Embryonic facial prominence (tissue), 1 donor: Measurements from ENCODE around the gene DYTN.
A peak's percentile ranks its signal among the peaks of the same experiment; 100 is the strongest.
"Not testable (repeated sequence)": the region's sequence is repeated elsewhere in the genome, so short reads cannot be mapped to it uniquely, and the experiment has no call there.

ENCODE experiments used
- DNase-seq: peaks from one replicate; pipeline ENCODE4 v3.0.0-alpha.2; 2016; ENCODE audit errors: extremely low spot score

Gene DYTN, protein sequence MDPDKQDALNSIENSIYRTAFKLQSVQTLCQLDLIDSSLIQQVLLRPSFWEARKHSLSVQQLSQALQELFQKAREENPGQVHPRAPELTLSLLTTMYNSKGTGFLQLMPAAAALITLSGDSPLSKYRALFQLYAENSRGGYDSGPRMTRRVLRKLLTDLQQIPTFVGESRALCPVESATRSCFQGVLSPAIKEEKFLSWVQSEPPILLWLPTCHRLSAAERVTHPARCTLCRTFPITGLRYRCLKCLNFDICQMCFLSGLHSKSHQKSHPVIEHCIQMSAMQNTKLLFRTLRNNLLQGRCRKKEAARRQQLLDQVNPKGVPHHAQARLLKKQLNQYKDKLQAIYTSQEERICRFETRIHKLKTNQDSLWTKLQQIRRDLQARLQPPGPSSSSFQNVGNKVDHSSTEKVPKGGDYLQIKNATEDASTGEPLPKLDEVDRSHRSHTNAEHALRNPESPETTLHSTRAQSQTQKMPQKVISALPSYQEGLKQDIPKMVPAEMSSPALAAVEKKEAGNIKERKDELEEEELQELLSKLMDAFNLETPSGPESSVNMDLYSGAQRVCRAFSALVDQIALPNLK

DNA sequence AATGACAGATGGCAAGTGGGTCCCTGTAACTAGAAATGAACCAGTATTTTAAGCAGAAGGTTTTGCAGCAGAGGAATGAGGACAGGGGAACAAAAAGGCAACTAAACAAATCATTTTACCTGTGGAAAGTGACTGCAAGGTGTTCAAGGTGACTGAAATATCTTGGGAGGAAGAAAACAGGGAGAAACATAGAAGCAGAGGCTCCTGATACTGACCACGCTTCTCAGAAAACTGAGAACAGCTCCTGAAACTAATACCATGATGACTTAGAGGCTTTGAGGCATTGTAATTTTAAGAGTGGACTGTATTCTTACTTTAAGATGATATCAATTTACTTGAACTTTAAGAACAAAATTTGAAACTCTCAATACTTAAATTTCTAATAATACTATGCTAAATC is at the start of gene DYTN:
DYTN (minus strand) TSS at position 101 of the 400 bp plus-strand sequence. CDS start 117 bp downstream, outside the sequence.
- DNase-seq = no peak

DNA sequence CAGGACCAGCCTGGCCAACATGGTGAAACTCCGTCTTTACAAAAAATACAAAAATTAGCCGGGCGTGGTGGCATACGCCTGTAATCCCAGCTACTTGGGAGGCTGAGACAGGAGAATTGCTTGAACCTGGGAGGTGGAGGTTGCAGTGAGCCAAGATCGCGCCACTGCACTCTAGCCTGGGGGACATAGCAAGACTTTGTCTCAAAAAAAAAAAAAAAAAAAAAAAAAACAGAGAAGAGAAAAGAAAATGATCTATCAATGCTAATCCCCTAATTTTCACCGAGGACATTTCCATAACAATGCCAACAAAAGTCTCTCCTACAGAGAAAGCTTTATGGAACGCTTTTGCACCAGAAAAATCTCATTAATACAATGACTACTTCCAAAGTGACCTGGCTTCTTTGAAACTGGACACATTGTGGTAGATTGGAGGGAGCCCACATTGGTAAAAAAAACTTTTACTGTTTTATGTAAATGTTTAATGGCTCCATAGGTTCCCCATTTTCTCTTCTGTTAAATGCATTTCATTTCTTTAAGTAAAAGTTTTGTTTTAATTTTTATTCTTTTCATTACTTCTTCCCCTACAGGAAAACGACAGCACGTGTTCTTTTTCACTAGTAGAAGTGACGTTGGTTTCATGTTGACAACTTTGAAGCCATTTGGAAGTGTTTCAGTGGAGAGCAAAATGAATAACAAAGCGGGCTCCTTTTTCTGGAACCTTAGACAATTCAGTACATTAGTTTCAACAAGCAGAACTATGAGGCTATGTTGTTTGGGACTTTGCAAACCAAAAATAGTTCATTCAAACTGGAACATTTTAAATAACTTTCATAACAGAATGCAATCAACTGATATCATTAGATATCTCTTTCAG is 48.1 kb upstream of the DYTN start:
- DNase-seq = no peak

DNA sequence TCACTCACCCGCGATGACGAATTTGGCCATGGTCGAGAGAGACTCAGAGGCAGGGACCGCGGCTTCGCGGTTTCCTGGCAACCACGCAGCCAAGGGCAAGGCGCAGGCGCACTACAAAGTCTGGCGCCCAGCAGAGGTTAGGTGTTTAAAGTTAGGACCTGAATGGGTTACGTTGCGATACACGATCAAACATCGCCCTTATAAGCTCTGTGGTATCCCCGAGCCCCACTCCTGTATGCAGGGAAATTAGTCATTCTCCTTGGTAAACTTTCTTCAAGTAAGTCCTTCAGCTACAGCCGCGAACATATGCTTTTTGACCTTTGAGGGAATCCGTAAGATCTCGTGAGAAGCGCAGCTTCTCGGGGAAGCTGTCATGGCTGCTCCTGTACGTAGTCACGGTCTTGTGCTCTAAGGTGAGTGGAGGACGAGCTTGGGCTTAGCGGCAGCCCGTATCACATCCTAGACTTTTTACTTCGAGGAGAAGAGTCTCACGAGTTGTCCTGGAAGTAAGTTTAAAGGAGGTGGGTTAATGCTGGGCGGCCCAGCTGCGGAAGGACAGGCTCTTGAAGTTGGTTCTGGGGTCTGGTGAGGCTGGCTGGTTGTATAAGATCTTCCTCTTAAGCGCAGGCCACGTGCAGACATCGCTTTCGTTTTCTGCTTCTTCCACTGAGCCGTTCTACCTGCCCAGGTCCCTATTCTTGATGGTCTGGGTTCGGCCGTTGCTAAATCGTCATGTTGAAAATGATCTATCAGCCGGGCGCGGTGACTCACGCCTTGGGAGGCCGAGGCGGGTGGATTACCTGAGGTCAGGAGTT is 47.3 kb upstream of the DYTN start, which contains the start of the genes FASTKD2 and MDH1B:
FASTKD2 (plus strand) TSS at position 365 of the 815 bp plus-strand sequence. CDS start 1,088 bp downstream, outside the sequence.
MDH1B (minus strand) TSS at position 87 of the 815 bp plus-strand sequence; CDS start at position 30, 57 bp downstream.
- DNase-seq = peak; percentile 89

DNA sequence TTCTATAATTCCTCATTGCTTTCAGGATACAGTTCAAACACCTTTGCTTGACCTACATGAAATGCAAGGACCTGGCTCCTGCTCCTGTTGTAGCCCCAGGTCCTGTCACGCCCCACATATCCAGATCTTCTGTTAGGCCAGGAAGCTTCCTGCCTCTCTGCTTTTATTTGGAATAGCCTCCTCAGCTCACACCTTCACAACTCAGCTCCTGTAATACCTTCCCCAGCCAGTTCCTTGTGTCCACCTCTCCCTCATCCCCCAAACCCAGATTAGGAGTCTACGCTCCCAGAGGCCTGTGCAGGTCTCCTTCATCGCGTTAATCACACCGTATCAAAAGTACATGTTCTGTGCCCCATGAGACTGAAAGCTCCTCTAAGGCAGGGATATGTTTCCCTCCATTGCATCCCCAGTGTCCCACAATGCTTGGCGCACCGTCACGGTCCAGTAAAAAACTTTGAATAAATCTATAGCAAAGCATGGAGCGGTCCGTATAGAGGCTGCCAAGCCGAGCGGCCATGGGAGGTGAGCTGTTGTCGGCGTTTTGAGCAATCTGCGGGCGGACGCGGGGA is 46.6 kb upstream of the DYTN start:
- no peak for DNase-seq

DNA sequence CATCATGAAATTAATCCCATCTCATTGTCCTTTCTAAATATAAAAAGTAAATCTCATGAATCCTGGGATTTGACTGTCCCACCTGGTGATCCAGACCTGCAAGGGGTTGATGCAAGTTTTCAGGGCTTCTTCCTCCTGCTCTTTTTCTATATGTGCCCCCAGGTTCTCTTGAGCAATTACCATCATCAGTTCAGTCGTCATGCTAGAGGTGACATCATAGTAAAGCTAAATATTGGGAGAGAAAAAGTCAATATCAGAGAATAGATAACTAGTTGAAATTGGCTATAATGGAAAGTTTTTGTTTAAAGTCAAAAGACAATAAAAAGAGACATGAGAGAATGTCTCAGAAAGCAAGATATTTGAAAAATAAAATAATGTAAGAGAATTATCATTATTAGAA is 38.6 kb upstream of the DYTN start:
- no peak for DNase-seq

DNA sequence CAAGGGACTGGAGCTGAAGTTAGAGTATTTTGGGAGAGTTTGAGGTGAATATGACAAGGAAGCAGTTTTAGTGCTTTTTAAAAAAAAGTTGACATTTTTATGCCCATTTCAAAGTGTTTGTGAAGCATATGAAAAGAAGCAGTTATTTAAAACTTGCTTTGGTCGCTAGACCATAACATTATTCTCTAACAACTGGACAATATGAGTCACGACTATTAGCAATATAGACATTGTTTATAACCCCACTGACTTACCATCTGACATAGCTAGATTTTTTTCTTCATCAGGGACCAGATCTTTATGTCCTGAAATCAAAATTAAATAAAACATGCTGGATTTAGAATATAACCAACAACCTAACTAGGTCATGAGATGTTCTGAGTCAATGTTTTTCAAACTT is 22.6 kb upstream of the DYTN start:
- no peak for DNase-seq

DNA sequence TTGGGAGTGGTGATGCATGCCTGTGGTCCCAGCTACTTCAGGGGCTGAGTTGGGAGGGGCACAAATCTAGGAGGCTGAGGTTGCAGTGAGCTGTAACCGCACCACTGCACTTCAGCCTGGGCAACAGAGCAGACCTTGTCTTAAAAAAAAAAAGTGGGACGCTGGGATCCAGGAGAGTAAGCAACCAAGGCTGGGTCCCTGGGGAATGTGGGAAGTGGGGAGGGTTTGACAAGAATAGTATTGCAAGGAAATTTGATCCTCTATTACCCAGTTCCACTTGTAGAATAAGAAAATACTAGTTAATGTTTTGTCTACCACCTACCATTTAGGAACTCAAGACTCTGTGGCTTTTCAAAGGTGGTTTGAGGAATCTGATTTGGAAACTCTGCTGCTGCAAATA is 21.1 kb upstream of the DYTN start:
- no peak for DNase-seq

DNA sequence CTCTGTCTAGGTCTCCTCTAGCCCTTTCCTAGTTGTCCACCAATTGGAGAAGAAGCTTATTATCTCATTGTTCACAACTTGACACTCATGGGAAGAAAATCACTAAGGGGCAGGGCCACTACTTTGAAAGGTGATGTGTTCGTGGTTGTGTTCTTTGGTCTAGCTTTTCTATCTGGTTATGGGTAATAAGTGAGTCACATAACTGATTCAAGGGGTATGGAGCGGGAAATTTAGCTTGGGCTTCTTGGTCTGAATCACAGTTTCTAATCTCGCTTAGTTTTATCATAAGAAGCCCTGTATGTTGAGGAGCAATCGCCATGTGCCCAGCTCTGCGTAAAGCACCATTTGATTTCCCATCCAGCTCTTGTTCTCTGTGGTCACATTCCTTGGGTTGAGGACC is 18.7 kb upstream of the DYTN start:
- no peak for DNase-seq

DNA sequence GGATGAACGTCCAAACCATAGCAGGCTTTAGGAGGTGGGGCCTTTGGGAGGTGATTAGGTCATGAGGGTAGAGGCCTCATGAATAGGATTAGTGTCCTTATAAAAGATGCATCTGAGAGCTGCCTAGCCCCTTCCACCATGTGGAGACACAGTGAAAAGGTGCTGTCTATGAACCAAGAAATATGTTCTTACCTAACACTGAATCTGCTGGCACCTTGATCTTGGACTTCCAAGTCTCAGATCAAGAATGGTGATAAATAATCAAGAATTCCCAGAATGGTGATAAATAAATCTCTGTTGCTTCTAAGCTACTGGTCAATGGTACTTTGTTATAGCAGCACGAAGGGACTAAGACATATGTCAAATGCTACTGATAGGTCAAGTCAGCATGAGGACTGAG is 15.1 kb upstream of the DYTN start:
- no peak for DNase-seq

DNA sequence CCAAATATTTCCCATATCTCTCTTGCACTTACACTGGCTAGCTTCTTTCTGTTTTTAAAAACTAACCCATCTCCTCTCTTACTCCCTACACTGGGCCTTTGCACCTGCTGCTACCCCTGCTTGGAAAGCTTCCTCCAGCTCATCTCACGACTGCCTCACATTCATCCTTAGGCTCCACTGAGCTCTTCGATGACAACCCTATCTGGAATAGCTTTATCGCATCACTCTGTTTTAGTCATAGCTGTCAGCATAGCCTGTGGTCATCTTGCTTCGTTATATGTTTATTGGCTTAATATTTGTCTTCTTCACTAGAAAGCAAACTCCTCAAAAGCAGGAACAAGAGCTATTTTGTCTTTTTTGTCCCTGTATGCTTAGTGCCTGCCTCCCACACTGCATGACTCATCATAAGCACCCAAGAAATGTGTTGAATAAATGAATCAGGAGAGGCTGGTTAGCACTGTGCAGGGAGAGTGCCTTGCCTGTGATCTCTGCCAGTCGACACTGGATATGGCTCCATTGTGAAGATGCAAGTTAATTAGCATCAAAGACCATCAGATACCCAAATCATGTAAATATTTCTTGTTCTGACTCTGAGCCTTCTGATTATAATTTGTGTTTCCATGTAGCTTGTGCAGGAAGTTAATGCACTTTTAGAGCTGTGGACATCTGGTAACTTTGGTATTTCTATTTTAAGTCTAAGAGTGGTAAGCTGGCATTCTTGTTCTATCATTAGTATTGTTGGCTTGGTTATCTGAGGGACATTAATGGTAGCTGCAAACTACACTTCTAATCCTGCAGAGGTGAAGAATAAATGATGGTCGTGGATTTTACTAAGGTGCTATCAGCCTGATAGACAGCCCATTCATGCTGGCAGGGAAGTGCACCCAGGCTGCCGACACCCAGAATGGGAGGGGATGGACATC is 10.3 kb upstream of the DYTN start:
- no peak for DNase-seq

DNA sequence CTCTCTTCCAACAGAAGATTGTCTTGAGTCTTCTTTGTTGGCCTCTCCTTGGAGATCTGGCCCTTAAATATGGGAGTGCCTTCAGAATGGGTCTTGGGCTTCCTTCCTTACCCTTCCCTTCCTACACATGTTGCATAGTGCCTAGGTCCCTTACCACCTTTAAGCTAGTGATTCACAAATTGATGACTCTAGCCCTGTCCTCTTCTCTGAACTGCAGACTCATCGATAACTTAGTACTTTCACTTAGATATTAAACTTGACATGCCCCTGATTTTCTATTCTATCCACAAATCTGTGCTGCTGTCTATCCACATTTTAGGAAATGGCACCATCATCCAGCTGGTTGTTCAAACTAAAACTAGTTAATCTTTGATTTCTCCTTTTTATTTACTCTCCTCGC is 9.1 kb upstream of the DYTN start:
- no peak for DNase-seq

DNA sequence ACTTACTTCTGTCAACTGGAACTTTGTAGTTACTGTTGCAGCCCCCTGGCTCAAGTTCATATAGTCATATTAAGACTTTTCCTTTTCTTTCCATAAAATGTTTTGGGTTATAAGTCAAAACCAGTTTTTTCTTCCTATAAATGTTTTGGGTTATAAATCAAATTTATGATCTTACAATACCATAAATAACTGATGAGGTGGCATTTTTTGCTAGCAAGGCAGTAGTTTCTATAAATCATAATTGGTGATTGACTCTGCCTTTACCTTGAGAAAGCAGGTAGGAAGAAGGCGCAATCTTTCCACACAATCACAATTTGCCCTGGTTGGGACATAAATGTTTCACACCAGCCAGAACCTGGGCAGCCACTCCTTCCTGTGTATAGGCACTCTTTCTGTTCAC is 5.1 kb upstream of the DYTN start:
- DNase-seq = no peak

DNA sequence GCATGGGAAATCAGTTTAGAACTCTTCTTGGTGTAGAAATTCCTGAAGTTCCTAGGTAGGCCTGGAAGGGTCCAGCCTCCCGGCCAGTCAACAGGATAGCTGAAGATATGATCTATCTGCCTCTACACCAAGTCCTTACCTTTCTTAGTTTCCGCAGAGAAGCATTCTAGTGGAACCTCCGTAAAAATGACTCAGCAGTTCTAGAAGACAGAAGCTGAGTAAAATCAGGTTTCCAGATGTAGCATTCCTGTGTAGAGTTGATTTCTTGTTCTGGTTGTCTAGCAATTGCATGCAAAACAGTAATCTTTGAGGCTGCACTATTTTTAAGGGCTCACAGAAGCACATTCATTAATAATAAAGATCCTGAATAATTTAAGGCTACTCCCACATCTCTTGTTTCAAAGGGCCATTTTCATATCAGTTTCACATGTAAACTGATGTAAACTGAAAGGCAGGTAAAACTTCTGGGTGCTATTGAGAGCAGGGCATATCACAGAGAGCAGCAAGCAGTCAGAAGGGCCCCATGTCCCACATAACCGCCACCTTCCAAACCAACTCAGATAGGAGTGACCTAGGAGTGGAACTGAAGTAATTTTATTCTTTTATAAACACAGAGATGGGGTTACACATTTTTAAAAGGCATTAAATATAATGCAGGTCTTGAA is 3.2 kb upstream of the DYTN start:
- no peak for DNase-seq

DNA sequence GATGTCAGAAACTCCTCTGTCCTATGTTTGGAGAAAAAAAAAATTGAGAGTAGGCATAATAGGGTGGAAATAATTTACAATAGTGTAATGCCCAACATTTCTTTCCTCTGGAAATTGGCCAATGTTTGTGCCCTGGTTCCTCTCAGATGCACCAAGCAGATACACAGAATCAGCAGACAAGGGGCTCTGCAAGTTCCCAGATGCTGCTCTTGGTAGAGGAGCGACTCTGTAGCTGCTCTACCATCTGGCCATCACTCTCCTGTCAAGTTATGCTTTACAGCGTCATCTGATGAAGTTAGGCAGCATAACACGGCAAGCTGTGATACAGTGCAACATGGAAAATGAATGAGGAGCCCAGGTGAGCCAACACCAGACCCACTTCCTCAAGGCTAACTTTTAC is 1.6 kb downstream of the DYTN start:
- DNase-seq = no peak

DNA sequence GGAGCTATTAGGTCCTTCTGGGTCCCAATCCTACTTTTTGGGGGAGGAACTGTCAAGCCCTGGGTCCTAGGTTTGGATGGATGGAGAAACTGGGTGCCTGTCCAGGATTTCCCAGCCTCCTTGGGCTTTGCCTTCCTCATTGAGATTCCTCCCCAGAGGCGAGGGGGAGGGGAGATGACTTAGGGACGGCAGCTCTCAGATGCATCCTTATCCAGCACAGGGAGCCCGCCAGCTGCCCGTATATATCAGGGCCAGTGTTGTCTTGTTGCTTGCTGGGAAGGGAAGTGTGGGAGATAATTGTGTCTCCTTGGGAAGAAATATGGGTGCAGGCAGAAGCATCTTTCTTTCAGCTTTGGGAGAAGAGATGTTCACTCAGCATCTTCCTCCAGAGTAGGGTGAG is 3.0 kb downstream of the DYTN start:
- DNase-seq = not testable (repeated sequence)

DNA sequence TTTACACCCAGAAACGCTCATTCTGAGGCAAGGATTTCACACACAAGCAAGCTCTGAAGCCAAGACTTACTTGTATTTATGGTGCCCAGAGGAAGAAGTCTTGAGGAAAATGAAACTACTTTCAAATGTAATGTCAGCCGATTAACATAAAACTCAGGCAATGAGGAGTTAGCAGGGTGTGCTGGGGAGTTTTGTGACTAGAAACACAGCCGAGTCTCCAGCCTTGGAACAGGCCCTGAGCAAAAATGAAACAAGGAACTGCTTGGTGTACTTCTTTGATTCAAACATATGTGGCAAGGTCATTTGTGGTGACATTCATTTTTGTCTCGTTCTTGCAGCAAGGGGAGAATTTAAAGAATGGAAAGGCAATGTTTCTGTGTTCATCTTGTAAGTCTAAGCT is 4.5 kb downstream of the DYTN start:
- DNase-seq = no peak

DNA sequence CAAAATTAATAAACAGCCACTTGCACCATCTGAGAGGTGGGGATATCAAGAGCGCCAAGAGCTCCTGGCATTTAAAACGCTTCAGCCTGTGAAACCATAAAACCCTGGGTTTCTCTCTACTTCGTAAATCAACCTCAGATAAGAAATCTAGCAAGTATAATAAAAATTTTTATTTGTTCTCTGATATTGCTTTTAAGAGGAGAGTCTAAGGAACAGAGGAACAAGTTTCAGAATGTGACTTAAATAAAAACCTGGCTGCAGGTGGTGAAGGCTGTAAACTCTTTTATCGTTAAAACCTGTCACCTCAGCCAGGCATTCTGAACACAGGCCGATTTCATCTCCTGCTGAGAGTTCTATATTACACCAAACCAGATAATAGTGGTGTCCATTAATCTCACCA is 9.9 kb downstream of the DYTN start:
- DNase-seq = no peak

DNA sequence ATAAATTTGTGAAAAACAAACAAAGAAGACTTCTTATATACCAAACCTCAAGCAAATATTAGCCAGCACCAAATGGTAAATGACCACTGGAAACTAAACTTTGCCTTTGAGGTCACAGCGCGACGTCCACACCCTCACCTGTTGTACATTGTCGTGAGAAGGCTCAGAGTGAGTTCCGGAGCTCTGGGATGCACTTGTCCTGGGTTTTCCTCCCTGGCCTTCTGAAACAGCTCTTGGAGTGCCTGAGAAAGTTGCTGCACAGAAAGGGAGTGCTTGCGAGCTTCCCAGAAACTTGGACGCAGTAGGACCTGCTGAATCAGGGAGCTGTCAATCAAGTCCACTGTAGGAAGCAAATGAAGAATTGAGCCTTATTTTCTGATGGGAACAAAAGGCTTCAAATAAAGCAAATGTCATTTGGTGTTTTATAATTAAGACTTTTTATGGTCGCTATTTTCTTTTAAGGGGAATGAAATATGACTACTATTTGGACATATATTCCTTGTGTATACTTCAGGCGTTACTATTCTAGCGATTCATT is 11.0 kb downstream of the DYTN start:
- no peak for DNase-seq

DNA sequence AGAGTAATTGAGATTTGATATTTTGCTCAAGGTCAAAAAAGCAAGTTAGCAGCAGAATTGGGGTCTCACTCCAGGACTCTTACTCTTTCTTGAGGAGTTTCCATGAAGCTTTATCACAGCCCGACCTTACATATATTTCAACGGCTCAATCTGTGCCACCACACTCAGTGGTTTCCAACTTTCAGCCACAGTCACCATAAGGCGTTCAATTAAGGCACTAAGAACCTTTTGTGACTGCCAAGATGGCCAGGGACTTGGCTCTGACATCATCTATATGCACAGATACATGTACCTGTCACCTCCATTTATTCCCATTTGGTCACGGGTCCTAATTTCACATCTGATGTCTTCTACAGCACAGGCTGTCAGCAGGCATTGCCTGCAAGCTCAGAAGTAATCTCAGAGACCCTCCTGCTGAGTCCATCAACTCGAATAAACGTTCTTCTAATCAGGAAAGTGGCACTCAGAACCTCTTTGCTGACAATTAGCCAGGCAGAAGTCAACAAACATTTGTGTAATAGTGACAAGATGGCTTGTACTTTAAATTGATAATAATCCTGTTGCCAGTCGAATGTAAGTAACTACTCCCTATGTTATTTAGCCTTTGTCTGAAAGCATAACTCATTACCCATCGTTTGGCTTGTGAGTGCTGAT is 16.1 kb downstream of the DYTN start:
- DNase-seq = no peak
